GM19025 (cell line): Measurements from ENCODE around the gene LAMTOR4.

ENCODE experiments used
- ATAC-seq: cut with Tn5 transposase; IDR thresholded peaks from one replicate; pipeline ENCODE4 v1.9.1; 2021; ENCODE audit warnings: mild to moderate bottlenecking, low read depth, moderate library complexity; ENCODE audit not compliant: unreplicated experiment

LAMTOR4 gene

GRCh38 chr7:100148559-100149328 is at the start of gene LAMTOR4:
LAMTOR4 (plus strand) TSS chr7:100148918; CDS start chr7:100148973, 55 bp downstream.
- ATAC-seq = peak; percentile 97

DNA sequence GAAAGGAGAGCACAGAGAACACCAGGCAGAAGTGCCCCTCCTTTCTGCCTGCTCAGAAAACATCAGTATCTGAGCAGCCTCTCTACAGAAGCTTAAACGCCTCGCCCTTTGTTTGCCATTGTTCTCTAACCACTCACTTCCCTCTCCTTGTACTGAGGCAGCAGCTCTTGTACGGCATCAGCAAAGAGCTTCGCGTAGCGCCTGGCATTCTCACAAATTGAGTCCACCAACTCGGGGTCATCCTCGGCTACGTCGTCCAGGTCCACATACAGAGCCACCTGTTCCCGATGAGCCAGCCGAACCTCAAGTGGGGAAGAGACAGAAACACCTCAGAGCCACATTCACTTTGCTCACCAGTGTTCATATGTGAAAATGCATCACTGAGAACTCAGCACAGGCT is 49.3 kb upstream of the LAMTOR4 start:
- no peak for ATAC-seq

GRCh38 chr7:100100420-100101015 is 48.2 kb upstream of the LAMTOR4 start:
- peak; percentile 51 for ATAC-seq

- peak; percentile 73 for ATAC-seq
These were observed 47.5 kb upstream of the LAMTOR4 start, which contains the start of the genes AP4M1 and MCM7 for GRCh38 chr7:100101016-100101862. AP4M1 (plus strand) TSS chr7:100101643; CDS start chr7:100101715, 72 bp downstream. MCM7 (minus strand) TSS chr7:100101397; CDS start chr7:100101294, 103 bp downstream.

- no peak for ATAC-seq
These were observed 45.5 kb upstream of the LAMTOR4 start for GRCh38 chr7:100102950-100103840.

GRCh38 chr7:100105534-100105933 is 43.2 kb upstream of the LAMTOR4 start:
- no peak for ATAC-seq

DNA sequence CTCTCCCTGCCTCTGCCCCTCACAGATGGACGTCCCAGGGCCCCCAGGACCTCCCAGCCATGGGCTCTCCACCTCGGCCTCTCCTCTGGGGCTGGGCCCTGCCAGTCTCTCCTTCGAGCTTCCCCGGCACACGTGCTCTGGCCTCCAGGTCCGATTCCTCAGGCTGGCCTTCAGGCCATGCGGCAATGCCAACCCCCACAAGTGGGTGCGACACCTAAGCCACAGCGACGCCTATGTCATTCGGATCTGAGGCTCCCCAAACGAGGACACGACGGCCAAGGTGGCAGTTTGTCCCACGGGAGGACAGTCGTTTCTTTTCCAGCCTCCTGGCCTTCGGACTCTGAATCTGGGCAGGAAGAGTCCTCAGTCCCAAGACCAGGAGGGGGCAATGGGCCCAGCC is 42.1 kb upstream of the LAMTOR4 start:
- no peak for ATAC-seq

DNA sequence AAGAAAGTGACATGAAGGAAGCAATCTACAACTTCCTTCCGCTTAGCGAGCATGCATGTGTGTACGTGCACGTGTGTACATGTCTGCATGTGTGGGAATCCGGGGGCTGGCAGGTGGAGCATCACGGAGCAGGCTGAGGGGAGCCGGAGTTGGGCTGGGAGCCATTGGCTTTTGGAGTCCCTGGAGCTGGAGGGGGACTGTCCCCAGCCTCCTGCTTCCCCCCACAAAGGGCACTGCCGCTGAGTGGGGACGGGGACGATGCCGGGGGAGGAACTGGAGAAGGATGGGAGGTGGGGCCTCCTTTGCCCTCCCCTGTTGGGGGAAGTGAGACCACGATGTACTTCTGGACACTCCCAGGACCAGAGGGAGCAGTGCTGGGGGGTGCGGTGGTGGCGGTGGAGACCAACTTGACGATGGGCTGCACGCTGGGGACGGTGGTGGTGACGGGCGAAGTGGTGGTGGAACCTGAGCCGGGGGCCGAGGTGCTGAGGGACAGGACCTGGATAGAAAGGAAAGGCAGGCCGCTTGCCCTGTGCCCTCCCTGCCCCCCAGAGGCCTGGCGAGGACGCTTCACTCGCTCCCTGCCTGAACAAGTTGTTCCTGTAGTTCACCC is 41.5 kb upstream of the LAMTOR4 start:
- no peak for ATAC-seq

- ATAC-seq = no peak
These were observed 40.8 kb upstream of the LAMTOR4 start for GRCh38 chr7:100107890-100108289.

- no peak for ATAC-seq
These were observed 39.1 kb upstream of the LAMTOR4 start for GRCh38 chr7:100109521-100110163.

DNA sequence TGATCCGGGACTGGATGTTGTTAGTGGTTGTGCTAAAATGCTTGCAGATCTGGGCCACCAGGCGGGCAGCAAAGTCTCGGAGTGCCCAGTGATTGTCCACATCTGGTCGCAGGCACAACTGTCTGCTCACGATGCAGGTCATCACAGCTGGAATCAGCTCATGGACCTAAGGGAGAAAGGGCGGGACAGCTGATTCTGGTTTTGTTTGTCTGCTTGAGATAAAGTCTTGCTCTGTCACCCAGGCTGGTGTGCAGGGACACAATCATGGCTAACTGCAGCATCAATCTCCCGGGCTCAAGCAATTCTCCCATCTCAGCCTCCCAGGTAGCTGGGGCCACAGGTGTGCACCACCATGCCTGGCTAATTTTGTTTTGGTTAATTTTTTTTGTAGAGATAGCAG is 37.6 kb upstream of the LAMTOR4 start:
- ATAC-seq = no peak

- no peak for ATAC-seq
These were observed 36.8 kb upstream of the LAMTOR4 start for GRCh38 chr7:100111914-100112313.

- no peak for ATAC-seq
These were observed 33.7 kb upstream of the LAMTOR4 start for GRCh38 chr7:100115026-100115425.

DNA sequence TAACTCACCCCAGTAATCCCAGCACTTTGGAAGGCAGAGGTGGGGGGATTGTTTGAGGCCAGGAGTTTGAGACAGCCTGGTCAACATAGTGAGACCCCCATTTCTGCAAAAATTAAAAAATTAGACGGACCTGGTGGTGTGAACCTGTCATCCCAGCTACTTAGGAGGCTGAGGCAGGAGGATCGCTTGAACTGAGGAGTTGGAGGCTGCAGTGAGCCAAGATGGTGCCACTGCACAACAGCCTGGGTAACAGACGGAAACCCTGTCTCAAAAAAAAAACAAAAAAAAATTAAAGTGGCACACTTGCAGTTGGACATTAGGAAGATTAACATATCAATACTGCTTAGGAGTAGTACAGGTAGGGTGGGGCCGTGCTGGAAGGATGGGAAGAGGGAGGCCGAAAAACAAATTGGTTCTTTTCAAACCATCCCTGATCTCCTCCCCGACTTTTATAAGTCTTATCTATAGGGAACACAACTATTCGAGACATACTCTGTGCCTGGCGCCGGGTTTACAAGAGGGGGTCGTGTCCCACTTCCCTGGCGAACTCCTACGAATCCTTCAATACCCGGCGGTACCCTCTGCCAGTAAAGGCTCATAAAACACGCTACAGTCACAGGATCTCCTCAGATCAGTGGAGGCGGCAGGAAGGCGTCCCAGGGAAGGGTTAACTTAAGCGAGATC is 30.2 kb upstream of the LAMTOR4 start:
- ATAC-seq = no peak

- ATAC-seq = peak; percentile 68
These were observed 29.4 kb upstream of the LAMTOR4 start, which contains the start of the genes CNPY4 and TAF6 for GRCh38 chr7:100119072-100119969. CNPY4 (plus strand) TSS chr7:100119634; CDS start chr7:100119745, 111 bp downstream. TAF6 (minus strand) TSS chr7:100119358; CDS start chr7:100114209, 5,149 bp downstream.

- peak; percentile 23 for ATAC-seq
These were observed 28.6 kb upstream of the LAMTOR4 start for GRCh38 chr7:100119970-100120732.

GRCh38 chr7:100120733-100121036 is 28.0 kb upstream of the LAMTOR4 start:
- ATAC-seq = no peak
